GM12801 (cell line): ENCODE measurements around the gene GRIN2A.

Experiments
- TF ChIP-seq, protein P1 (sequence below): IDR thresholded peaks from one replicate; pipeline ENCODE4 v1.5.1; 2011; ENCODE audit warnings: control low read depth; ENCODE audit not compliant: insufficient read length; ENCODE audit errors: extremely low read depth

Gene GRIN2A

DNA sequence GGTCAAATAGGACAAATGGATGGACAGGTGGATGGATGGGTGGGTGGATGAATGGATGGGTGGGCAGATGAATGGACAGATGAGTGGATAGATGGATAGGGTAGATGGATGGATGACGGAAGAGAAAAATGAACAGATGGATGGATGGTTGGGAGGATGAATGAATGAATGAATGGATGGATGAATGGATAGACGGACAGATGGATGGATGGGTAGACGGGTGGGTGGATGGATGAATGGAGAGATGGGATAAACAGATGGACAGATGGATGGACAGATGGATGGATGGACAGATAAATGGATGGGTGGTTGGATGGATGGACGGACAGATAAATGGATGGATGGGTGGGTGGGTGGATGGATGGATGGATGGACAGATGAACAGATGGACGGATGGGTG is 232.8 kb downstream of the GRIN2A start:
- TF ChIP-seq, protein P1, sequence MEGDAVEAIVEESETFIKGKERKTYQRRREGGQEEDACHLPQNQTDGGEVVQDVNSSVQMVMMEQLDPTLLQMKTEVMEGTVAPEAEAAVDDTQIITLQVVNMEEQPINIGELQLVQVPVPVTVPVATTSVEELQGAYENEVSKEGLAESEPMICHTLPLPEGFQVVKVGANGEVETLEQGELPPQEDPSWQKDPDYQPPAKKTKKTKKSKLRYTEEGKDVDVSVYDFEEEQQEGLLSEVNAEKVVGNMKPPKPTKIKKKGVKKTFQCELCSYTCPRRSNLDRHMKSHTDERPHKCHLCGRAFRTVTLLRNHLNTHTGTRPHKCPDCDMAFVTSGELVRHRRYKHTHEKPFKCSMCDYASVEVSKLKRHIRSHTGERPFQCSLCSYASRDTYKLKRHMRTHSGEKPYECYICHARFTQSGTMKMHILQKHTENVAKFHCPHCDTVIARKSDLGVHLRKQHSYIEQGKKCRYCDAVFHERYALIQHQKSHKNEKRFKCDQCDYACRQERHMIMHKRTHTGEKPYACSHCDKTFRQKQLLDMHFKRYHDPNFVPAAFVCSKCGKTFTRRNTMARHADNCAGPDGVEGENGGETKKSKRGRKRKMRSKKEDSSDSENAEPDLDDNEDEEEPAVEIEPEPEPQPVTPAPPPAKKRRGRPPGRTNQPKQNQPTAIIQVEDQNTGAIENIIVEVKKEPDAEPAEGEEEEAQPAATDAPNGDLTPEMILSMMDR = no peak

DNA sequence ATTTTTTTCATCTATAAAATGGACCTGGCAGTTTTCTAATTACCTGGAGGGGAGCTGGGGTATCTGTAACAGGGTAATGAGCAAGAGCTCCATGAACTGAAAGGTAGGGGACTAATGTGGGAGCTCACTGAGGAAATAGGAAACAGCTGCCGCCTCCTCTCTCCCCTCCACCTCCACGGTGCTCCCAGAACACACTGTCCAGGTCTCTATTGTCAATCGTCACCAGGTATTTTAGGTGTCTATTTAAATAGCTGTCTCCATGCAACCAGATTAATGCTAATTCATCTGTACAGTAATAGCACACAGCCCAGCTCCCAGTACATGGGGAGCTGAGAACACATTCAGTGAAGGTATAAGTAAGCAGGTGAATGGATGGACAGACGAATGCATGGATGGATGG is 233.3 kb downstream of the GRIN2A start:
- TF ChIP-seq, protein P1 = no peak

DNA sequence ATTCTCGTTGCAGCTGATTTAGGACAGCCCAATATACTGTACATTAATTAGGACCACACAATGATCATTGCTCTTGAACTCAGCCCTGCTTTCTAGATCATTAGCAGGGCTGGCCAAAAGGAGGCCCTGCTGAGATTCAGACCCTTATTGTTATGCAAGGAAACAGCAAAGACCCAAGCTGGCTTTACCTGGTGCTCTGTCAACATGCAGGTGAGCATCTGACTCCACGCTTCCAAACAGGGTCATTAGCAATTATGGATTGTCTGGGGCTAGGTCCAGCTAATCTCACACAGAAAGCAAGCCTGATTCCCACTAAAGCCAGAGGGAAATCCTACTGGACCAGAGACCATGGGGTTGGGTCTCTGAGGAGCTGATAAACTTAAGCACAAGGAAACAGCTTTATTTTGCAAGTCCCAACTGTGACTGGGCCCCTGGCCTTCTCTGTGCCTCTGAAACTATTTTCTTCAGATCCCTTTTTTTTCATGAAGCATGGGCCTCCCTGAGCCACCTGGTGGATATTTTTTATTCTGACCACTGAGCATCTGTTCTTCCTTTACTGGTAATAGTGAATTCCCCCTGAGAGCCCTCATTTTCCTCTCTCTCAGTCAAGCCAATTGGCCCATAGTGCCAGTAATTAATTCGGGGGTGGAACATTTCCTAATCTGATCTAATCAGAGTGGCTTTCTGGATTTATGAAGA is 236.1 kb downstream of the GRIN2A start:
- TF ChIP-seq, protein P1 = no peak

DNA sequence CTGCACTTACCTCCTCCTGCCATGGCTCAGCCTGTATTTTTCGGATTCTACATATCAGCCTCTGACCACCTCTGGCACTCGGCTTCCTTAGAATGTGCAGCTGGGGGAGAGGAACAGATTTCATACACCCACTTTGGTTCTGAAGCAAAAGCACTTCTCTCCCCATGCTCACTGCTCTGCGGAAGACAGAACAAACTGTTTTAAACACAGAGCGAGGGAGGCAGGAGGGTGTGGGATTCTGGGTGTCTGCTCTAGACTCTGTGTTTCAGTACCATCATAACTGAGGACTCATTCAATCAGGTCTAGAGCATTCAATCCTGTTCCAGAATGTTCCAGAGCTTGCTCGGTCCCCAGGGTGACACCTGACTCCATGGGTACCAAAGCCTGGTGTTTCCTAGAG is 239.1 kb downstream of the GRIN2A start:
- TF ChIP-seq, protein P1 = no peak

DNA sequence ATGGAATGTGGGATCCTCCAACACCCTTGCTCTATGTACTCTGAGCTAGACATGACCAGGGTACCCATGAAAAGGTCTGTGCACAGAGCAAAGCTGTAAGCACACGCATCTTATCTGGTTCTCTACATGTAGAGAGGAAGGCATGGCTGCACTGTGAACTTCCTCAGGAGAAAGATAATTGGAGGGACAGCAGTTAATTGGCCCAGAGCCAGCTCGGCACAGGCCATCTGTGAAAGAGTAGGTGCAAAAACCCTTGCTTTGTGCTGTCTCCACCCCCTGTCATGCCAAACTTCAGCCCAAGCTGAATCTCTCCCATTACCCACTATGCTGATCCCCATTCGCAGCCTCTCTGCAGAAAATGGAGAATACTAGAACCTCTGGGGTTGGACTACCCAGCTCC is 241.0 kb downstream of the GRIN2A start:
- TF ChIP-seq, protein P1 = no peak

DNA sequence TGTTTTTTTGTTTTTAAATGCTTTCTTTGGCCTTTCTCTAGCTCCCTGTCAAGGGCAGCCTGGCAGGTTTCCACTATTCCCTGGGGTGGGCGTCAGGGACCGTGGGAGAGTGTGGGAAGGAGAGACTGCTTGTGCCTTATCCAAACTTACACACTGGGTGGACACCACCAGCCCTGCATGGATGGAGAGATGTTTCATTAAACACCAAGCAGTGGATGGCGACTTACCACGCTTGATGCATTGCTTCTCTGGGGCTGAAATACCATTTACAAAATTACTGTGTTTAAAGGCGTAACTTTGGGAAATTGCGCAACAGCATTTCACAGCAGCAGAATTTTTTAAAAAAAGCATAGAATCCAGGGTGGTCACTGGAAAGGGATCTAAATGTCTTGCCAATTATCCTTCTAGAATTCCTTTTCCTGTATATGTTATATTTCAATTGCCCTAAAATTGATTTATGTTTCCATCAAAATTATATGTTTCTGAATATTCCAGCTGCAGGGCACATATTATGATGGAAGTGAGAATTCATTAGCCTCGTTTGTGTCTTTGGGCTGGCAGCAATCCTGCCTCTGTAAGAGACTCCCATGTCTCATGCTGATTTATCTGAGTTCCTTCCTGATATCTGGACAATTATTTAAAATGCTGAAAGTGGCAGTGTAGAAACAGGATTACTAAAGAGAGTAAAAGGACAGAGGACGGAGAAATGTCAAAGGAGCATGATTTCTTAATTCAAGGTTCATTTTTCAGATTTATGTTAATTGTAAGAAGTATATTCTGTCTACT is 247.3 kb downstream of the GRIN2A start:
- TF ChIP-seq, protein P1 = no peak

DNA sequence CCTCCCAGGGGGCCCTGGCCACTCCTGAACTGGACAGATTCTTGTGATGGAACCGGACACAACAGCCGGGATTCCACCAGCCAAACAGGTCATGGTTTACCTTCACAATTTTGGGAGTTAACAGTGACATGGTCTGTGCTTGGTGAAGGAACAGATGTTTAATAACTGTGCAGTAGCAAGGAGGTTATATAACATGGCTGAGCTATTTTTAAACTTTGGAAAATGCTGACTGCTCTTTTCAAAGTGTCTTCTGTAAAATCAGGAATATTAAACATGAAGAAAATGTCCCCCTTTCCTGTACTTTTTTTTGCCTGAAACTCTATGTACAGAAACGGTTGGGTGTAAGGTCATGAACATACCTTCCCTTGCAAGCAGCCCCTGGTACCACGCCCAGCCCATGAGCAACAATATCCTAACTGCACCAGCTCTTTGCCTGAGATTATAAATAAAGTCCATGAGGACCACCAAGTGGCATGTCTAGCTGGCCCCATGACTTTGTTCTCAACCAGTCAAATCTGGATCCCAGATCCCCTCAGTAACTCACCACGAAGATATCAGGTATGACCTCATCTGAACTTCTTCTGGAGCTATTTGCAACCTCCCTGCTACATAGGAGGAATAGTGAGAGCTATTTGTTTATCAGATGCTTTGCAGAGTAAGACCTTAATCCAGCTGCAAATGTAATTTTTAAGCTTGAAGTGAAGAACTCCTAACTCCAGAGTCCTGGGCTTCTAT is 249.1 kb downstream of the GRIN2A start:
- TF ChIP-seq, protein P1 = no peak
